SU-DHL-6 (cell line): ENCODE data around the gene GPR42.

ENCODE experiments used
- EZH2phosphoT487 ChIP-seq: fragments of 200-600 bp; sonication (generic), shearing (Covaris generic); conservative IDR thresholded peaks from 2 replicates; pipeline ENCODE4 v1.6.1; 2018; ENCODE audit warnings: mild to moderate bottlenecking, antibody characterized with exemption, low read length, moderate library complexity, mixed read lengths
- TF ChIP-seq, protein P1 (sequence below): fragments of 200-600 bp; sonication (generic); IDR thresholded peaks from one replicate; pipeline ENCODE4 v1.5.1; 2017; ENCODE audit warnings: antibody characterized with exemption, mild to moderate bottlenecking, low read length, moderate library complexity; ENCODE audit not compliant: insufficient read depth, poor library complexity, severe bottlenecking

- TF ChIP-seq, protein P1, sequence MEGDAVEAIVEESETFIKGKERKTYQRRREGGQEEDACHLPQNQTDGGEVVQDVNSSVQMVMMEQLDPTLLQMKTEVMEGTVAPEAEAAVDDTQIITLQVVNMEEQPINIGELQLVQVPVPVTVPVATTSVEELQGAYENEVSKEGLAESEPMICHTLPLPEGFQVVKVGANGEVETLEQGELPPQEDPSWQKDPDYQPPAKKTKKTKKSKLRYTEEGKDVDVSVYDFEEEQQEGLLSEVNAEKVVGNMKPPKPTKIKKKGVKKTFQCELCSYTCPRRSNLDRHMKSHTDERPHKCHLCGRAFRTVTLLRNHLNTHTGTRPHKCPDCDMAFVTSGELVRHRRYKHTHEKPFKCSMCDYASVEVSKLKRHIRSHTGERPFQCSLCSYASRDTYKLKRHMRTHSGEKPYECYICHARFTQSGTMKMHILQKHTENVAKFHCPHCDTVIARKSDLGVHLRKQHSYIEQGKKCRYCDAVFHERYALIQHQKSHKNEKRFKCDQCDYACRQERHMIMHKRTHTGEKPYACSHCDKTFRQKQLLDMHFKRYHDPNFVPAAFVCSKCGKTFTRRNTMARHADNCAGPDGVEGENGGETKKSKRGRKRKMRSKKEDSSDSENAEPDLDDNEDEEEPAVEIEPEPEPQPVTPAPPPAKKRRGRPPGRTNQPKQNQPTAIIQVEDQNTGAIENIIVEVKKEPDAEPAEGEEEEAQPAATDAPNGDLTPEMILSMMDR, result no peak
- TF ChIP-seq EZH2phosphoT487, result no peak
Observed at GRCh38 chr19:35403116-35403760, 32.4 kb downstream of the GPR42 start.
